NCI-H1436 (cell line): ENCODE data around the gene CLEC4M.
"Not testable (repeated sequence)": the region's sequence is repeated elsewhere in the genome, so short reads cannot be mapped to it uniquely, and the experiment has no call there.

ENCODE experiments used
- DNase-seq: peaks from one replicate; lab custom pipeline; 2025; lab: John Stamatoyannopoulos, UW

The CLEC4M gene

DNA sequence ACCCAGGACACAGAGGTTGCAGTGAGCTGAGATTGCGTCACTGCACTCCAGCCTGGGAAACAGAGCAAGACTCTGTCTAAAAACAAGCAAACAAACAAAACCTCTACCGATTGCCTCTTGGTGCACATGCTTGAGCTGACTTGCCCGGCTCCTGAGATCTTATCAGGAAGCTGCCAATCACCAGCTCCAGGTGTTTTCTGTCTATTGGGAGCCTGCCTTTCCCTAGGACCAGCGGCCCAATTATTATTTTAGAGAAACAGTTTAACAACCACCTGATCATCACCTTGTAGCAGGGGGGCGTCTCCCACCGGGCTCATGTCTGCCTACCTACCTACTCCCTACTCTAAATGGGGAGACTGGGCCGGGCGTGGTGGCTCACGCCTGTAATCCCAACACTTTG lies 10.8 kb downstream of the CLEC4M start:
- DNase-seq, result no peak

DNA sequence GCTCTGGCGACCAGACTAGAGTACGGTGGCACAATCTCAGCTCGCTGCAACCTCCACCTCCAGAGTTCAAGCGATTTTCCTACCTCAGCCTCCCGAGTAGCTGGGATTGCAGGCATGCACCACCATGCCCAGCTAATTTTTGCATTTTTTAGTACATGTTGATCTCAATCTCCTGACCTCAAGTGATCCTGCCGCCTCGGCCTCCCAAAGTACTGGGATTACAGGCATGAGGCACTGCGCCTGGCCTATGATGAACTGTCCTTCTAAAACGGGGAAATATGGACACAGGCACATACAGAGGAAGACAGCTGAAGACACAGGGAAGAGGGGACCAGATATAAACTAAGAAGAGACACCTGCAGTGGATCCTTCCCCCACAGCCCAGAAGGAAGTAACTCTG lies 12.7 kb downstream of the CLEC4M start:
- DNase-seq, result no peak

DNA sequence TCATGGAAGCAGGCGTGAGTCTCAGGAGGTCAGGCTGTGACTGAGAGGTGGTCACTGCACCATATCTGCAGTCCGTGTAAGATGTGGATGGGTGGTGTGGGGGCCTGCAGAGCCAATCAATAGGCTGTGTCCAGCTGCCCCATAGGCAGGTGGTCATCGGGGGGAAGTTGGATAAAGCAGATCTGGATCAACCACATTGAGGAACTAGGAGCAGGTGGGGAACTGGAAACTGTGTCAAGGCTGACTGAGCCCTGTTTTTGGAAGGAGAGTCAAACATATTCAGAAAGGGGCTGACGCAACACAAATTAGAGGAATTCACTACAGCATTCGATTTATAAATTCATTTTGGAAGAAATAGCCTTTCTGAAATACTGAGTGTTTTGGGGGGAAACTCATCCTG lies 15.0 kb downstream of the CLEC4M start:
- DNase-seq, result no peak

DNA sequence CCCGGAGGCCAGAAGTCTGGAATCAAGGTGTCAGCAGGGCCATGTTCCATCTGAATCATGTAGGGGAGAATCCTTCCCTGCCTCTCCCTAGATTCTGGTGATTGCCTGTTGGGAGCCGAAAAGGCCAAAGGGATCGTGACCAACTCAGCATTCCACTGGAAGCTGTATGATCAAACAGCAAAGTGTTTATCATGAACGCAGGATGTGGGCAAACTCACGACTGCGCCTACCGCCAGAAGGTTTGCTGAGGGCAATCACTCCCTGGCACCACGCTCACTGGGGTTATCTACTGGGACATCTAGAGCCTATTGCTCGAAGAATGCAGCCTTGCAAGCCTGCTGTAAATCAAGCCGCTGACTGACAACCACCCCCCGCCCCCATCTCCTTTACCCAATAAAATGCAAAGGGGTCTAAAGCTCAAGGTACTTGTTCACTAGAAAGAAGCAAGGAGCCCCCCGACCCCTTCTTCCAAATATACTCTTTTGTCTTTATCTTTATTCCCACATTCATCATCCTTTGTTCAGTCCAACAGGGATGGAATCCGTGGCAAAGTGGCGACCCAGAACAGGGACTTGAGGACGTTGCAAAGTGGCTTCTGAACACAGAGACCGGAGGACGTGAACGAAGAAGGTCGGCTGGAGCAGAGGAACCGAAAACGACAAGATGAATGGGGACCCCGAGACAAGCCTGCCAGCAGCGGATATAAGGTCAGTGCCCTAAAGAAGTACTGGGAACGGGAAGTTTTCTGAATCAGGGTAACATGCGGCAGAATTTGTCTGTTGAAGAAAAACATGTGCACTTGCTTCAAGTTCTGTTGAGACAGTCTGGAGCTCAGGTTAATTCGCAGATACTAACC lies 16.8 kb downstream of the CLEC4M start:
- no peak for DNase-seq

DNA sequence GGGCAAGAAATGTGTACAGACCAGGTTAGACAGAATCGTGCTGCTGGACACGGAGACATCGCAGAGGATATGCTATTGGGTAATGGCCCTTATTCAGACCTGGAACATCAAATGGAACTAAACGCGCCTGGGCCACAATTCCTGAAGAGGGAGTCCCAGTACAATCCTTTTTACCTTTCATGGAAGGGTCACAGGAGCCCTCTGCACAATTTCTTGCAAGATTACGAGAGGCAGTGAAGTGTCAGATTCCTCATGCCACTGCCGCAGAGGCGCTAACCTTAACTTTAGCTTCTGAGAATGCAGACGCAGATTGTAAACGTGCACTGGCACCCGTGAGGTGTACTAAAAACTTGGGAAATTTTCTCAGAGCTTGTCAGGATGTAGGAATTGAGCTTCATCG lies 18.1 kb downstream of the CLEC4M start:
- no peak for DNase-seq

DNA sequence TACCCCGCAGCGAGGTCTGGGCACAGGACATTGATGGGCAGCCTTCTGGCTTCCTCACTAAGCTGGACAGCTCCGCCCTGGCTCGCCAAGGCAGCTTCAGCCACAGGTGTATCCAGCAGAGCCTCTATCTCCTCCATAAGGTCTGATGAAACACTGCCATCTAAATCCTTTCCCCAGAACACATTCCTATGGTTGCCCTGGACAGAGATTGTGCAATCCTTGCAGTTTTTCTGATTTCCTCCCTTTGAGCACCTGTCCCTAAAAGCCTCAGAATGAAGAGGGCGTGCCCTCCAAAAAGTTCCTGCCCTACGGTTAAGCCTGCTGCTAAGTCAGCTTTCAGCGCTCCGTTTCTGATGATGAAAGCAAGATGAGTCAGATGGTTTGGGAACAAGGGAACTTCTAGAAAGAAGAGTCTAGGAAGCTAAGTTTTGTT lies 21.0 kb downstream of the CLEC4M start:
- no peak for DNase-seq

DNA sequence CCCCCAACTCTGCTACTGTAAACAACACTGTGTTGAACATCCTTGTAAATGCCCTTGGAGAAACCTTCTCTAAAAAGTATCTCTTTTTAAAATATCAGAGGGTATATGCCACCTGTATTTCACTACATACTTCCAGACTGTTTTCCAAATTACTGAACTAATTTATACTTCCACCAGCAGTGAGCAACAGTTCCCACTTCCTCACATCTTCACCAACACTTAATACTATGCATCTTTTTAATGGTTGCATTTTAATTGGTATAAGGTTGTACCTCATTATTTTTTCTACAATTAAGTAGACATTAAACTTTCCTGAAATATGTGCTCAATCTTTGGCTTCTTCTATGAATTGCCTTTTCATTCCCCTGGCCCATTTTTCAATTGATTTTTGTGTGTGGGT lies 21.8 kb downstream of the CLEC4M start:
- no peak for DNase-seq

DNA sequence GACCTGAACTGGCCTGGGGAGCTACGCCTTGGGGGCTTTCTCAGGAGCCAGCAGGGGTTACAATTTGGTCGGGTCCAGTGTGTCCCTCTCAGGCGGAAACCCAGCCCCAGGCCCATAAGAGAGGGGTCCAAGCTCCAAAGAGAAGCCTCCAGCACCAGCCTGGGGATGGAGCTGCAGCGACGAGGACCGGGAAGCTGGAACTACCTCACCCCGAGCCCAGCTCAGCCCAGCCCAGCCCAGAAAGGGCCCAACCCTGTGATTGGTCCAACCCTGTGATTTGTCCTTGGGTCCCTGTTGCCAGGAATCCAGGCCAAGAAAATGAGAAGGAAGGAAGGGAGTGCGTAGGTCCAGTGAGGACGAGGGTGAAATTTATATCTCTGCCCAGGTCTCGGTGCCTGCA lies 24.1 kb downstream of the CLEC4M start:
- no peak for DNase-seq

DNA sequence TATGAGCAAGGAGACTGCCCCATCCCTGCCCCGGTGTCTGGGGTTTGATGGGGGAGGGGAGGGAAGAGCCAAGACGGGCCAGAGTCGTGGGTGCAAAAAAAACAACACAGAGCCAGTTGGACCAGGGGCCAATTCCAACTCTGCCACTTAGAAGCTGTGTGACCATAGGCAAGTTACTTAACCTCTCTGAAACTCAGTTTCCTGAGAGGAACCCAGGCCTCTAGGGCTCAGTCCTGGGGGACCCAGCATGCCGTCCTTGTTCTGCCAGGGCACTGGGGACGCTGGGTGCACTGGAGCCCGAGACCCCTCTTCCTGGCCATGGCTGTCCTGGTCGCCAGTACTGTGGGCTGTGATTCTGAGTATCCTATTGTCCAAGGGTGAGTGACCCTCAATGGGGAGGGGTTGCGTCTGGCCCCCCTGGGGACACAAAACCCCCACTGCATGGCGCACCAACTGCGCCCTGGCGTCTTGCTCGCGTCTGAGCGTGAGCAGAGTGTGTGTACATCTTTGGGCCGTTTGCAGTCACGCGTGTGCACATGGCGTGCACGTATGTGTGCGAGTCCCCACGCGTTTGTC lies 24.6 kb downstream of the CLEC4M start:
- DNase-seq, result no peak

DNA sequence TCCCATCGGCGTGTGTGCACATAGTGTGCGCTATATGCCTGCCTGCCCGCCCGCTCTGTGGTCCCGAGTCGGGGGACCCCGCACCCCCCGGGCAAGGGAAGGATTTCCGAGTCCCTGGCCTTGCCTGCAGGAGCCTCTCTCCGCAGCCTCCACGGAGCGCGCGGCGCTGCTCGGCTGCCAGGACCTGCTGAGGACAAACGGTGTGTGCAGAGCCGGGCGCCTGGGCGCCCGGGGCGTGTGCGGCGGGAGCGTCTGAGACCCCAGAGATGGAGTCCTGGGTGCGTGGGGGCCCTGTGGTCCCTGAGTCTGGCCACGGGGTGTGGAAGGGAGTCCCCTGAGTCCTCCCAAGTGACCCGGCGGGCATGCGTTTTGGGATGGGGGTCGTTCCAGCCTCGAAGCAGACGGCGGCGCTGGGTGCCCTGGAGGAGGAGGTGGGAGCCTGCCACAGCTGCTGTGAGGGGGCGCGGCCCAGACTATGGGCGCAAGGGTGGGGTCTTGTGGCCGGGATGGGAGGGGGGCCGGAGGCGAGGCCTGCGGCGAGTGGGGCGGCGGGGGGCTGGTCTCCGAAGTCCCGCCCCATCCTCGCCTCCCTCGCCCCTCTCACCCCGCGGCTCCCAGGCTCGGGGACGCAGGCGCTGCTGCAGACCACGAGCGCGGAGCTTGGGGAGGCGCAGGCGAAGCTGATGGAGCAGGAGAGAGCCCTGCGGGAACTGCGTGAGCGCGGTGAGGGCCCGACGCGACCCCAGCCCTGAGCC lies 25.3 kb downstream of the CLEC4M start:
- DNase-seq, result no peak

DNA sequence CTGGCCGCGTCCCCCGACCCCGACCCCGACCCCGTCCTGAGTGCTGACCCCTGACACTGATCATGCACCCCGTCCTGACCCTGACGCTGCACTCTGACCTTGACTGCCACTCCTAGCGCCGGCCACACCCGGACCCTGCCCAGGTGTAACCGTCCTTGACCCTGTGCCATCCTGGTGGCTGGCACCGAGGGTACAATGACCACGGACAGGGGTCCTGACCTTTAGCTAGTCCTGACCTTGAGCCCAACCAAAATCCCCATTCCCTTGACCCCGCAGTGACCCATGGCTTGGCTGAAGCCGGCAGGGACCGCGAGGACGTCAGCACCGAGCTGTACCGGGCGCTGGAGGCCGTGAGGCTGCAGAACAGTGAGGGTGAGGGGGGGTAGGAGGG lies 25.9 kb downstream of the CLEC4M start:
- no peak for DNase-seq

DNA sequence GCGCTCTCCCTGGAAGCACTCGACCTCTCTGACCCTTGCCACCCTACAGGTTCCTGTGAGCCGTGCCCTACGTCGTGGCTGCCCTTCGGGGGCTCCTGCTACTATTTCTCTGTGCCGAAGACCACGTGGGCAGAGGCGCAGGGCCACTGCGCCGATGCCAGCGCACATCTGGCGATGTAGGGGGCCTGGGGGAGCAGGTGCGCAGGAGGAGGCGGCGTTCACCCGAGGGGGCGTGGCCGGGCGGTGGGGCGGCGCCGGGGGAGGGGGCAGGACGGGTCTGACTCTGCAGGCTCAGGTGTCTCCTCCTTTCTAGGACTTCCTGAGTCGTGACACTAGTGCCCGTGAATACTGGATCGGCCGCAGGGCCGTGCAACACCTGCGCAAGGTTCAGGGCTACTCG lies 26.4 kb downstream of the CLEC4M start:
- no peak for DNase-seq

DNA sequence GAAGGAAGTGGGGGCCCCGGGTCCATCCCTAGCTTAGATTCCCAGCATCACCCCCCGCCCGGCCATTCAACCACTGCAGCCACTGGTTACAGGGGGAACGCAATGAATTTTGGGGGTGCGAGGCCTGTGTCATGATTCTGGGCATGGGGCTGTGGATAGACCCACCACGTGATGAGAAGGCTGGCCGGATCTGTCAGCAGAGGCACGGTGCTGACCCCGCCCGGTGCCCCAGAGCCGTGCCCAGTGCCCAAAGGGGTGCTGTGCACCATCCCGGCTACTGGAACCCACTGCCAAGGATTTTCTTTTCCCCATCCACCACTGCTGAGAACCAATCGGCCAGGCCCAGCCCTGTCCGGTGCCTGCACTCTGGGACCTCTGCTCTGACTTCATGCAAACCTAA lies 27.4 kb downstream of the CLEC4M start:
- DNase-seq, result no peak

DNA sequence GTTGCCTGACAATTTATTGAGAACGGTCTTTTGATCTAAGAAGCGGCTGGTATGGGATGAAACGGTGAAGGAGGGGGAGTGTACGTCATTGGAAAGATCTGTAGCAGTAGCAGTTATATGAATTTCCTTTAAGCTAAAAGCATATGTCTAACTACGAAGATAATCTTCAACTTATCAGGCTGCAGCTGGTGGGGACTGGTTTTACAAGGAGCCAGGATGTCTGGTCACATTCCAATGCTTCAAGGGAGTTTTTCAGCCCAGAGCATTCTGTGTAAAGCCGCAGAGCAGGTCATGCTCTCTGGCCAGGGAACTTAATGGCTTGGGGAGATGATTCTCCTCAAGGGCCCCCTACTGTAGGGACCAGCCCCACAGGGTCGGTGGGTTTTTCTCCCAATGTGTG lies 29.2 kb downstream of the CLEC4M start:
- DNase-seq, result no peak

DNA sequence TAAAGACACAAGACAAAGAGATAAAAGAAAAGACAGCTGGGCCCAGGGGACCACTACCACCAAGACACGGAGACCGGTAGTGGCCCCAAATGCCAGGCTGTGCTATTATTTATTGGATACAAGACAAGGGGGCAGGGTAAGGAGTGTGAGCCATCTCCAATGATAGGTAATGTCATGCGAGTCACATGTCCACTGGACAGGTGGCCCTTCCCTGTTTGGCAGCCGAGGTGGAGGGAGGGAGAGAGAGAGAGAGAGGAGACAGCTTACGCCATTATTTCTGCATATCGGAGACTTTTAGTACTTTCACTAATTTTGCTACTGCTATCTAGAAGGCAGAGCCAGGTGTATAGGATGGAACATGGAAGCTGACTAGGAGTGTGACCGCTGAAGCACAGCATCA lies 29.7 kb downstream of the CLEC4M start:
- not testable (repeated sequence) for DNase-seq

DNA sequence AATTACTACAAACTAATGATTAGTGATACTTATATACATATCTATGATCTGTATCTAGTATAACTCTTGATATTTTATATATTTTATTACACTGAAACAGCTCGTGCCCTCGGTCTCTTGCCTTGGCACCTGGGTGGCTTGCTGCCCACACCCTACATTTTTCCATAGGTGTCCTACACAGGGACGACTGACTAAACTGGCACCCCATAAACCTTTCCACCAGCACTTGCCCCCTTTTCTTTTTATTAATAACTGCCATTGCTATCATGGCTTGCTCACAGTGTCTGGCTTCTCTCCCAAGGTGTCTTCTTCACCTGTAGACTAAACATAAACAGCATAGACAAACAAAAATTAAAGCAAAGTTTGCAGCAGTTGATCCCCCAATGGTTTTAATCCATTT lies 30.4 kb downstream of the CLEC4M start:
- DNase-seq, result no peak

DNA sequence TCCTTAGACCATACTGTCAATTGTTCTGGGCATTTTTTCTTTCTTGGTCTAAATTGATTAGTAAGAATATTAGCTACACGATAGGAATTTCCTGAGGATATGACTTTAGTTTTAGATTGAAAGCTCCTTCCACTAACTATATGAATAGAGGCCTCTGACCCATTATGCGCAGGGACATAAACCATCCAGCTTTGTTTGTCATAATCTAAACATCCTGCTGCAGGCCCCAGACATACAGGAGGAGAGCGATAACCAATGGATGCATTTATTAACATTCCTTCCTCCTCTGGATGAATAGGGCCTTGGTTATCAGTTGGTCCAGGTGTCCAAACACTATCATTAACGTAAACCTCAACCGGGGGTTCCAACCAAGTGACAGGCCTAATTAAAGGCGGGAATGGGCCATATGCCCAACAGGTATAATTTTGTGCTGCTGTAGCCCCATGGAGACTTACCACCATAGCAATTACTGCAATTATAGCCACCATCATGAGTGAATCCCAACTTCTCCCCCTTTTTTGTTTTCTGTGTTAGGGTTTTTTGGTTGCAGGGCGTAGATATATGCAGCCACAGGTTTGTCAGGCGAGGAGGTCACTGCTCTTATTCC lies 32.6 kb downstream of the CLEC4M start:
- DNase-seq, result no peak

DNA sequence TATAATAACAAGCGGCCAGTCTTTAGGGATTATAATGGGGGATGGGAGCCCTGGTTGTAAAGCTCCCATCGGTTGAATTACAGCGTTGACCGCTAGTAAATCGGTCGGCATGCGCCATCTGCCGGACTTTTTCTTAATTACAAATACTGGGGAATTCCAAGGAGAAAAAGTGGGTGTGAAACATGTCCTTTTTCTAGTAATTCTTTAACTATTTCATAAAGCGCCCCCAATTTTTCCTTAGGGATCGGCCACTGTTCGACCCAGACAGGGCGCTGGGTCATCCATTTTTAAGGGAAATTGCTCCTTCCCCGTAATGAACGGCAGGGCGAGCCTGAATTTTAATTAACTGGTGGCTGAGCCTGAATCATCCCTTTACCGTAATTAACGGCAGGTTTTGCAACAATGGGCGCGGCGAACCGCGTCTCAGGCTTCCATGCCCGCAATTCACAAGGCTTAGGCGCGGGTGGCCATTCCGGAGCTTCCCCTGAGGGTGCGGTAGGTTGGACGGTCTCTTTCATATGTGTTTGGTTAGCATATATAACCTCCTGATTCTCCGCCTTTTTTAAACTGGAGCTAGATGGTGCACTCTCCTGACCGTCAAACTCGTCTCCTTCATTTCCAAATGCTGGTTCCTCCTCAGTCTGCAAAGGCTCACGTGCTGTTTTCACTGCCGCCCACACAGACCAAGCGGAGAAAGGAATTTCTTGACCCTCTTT lies 36.8 kb downstream of the CLEC4M start:
- peak; percentile 49 for DNase-seq

DNA sequence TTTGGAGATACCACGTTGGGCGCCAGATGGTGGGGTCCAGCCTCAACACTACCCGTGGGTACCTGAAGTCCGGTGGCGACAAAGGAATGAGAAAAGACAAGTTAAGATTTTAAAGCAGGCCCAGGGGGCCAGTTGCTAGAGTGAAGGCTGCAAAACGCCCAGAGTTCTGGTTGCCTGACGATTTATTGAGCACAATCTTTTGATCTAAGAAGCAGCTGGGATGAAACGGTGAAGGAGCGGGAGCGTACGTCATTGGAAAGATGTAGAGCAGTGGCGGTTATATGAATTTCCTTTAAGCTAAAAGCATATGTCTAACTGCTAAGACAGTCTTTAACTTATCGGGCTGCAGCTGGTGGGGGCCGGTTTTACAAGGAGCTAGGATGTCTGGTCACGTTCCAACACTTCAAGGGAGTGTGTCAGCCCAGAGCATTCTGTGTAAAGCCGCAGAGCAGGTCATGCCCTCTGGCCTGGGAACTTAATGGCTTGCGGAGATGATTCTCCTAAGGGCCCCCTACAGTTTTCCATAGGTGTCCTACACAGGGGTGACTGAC lies 38.1 kb downstream of the CLEC4M start:
- DNase-seq, result no peak

DNA sequence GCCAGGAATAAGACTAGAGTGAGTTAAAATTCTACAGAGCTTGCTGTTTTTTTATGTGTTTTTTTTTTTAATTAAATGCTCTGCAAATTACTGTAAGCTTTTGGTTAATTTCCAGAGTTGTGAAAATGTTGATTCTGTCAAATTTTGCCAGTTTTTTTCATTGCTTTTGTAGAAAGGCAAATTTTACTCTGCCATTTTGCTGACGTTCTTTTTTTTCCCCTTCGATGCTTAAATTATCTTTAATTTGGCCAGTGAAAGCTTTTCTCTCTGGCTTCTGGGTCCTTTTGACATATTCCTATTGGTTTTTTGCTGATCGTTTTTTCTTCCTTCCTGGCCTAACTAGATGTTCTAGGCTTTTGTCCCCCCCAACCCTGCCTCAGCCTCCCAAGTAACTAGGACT lies 43.2 kb downstream of the CLEC4M start:
- DNase-seq, result no peak

DNA sequence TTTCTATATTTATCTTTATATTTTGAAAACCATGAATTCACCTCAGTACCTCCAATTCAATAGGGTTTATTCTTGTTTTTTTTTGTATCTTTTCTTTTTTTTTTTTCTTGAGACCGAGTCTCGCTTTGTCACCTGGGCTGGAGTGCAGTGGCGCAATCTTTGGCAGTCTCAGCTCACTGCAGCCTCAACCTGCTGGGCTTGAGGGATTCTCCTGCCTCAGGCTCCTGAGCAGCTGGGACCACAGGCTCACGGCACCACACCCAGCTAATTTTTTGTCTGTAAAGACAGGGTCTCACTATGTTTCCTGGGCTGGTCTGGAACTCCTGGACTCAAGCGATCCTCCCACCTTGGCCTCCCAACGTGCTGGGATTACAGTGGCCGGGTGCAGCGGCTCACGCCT lies 43.8 kb downstream of the CLEC4M start:
- no peak for DNase-seq

DNA sequence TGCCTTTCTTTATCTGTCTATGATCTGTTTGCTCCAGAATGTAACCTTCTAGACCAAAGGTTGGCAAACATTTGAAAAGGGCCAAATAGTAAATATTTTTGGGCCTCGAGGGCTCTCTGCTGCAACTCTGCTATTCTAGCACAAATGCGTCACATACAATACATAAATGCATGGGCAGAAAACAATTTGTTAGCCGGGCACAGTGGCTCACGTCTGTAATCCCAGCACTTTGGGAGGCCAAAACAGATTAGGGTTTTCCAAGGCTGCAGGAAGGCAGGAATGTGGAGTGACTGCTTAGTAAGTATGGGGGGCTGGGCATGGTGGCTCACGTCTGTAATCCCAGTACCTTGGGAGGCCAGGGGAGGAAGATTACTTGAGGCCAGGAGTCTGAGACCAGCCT lies 45.1 kb downstream of the CLEC4M start:
- DNase-seq, result no peak
